K562 (cell line): Measurements from ENCODE around the gene PLCL2. TPM values are rescaled to one million over a fixed set of nuclear protein-coding genes. Genes with fewer than 3 reads are reported as not detected.

ENCODE experiments used
- ATAC-seq: fragments of 200-7000 bp; cut with Tn5 transposase; 3 replicates; pipeline ENCODE4 v1.9.1; 2020; ENCODE audit warnings: moderate library complexity
- BruUV-seq: library from RNA; stranded (reverse); fragments of 400-500 nt; replicated peaks from 2 replicates; lab custom pipeline; 2021; lab: Mats Ljungman, UMichigan
- CTCF ChIA-PET: fragments of 300-600 bp; formaldehyde crosslinking; extraction: SDS; loops from one replicate; lab custom pipeline; 2021; ENCODE audit warnings: low intra/inter-chr PET ratio; lab: Yijun Ruan, JAX
- POLR2A ChIA-PET: fragments of 300-600, 350-650 bp; sonication (Branson Sonifier 250); formaldehyde crosslinking; extraction: SDS; loops from one replicate; lab custom pipeline; 2021; ENCODE audit warnings: antibody characterized with exemption, inconsistent platforms; lab: Yijun Ruan, JAX
- DNase-seq, 4 experiments: peaks; one replicate each; pipeline versions ENCODE4 v3.0.0 to v3.0.0-alpha.2; 2011 to 2018; ENCODE audit warnings: low spot score in 3 of 4, mixed read lengths in 3 of 4; ENCODE audit errors: extremely low read depth in 1 of 4
- FAIRE-seq: peaks from 2 replicates; lab custom pipeline; 2011; peaks lifted over from hg19 to GRCh38; lab: Jason Lieb, UNC
- H2AFZ ChIP-seq: 2 replicates; pipeline ENCODE4 v1.6.0; 2011; ENCODE audit warnings: low read depth, low read length, control low read depth, inconsistent platforms
- H3K27ac ChIP-seq: fragments of 200-600 bp; 3 replicates; pipeline ENCODE4 v1.8.0; 2011; ENCODE audit warnings: low read depth, mild to moderate bottlenecking, control low read depth, inconsistent platforms, low read length, moderate library complexity, mixed read lengths; ENCODE audit errors: extremely low read depth
- H3K27me3 ChIP-seq, 2 experiments: fragments of 300-600 bp in 1 of 2; 2 replicates in 1 of 2; 3 replicates in 1 of 2; pipeline versions ENCODE4 v1.6.0 to v1.8.0; 2011; ENCODE audit warnings: inconsistent platforms in 2 of 2, low read length in 2 of 2, mild to moderate bottlenecking in 1 of 2, mixed read lengths in 1 of 2, moderate library complexity in 1 of 2; ENCODE audit not compliant: control insufficient read depth in 2 of 2, insufficient read depth in 2 of 2
- H3K36me3 ChIP-seq: fragments of 300-600 bp; 3 replicates; pipeline ENCODE4 v1.8.0; 2011; ENCODE audit warnings: mild to moderate bottlenecking, low read length, inconsistent platforms; ENCODE audit not compliant: control insufficient read depth, insufficient read depth
- H3K4me1 ChIP-seq, 2 experiments: fragments of 200-600 bp in 1 of 2; replicated peaks in 1 of 2; 2 replicates in 1 of 2; 3 replicates in 1 of 2; pipeline versions ENCODE4 v1.5.1 to v1.8.0; 2011; ENCODE audit warnings: inconsistent platforms in 2 of 2, low read length in 2 of 2, mild to moderate bottlenecking in 1 of 2, mixed read lengths in 1 of 2, moderate library complexity in 1 of 2; ENCODE audit not compliant: control insufficient read depth in 2 of 2, insufficient read depth in 2 of 2
- H3K4me2 ChIP-seq: 2 replicates; pipeline ENCODE4 v1.6.1; 2011; ENCODE audit warnings: low read length, control low read depth, inconsistent platforms, mixed read lengths; ENCODE audit not compliant: insufficient read depth
- H3K4me3 ChIP-seq: fragments of 200-600 bp; sonication (generic), shearing (Covaris generic); 2 replicates; pipeline ENCODE4 v1.5.1; 2016; ENCODE audit warnings: control low read depth, inconsistent platforms
- H3K79me2 ChIP-seq: fragments of 200-600 bp; 3 replicates; pipeline ENCODE4 v1.8.0; 2011; ENCODE audit warnings: low read length, inconsistent platforms; ENCODE audit not compliant: control insufficient read depth, insufficient read depth
- H3K9ac ChIP-seq, 2 experiments: 2 replicates each; pipeline versions ENCODE4 v1.6.0 to v1.6.1; 2011; ENCODE audit warnings: low read depth in 2 of 2, low read length in 2 of 2, control low read depth in 1 of 2, inconsistent platforms in 1 of 2, mild to moderate bottlenecking in 1 of 2, mixed read lengths in 1 of 2; ENCODE audit not compliant: insufficient read depth in 1 of 2
- H3K9me1 ChIP-seq: one replicate; pipeline ENCODE4 v1.6.0; 2011; ENCODE audit warnings: inconsistent platforms, mild to moderate bottlenecking, low read length, moderate library complexity; ENCODE audit not compliant: control insufficient read depth, insufficient read depth
- H3K9me3 ChIP-seq: replicated peaks from 2 replicates; pipeline ENCODE4 v1.5.1; 2011; ENCODE audit warnings: low read depth, low read length, inconsistent platforms; ENCODE audit not compliant: control insufficient read depth, insufficient read depth
- H4K20me1 ChIP-seq: replicated peaks from 2 replicates; pipeline ENCODE4 v1.6.1; 2011; ENCODE audit warnings: low read length, inconsistent platforms, mixed read lengths; ENCODE audit not compliant: control insufficient read depth, insufficient read depth
- ELK3 ChIP-seq: fragments of 450-650 bp; formaldehyde crosslinking; IDR thresholded peaks from 2 replicates; pipeline ENCODE4 v1.4.0; 2020; ENCODE audit warnings: mild to moderate bottlenecking
- FUS ChIP-seq: fragments of 200-400 bp; formaldehyde crosslinking; optimal IDR thresholded peaks from 2 replicates; pipeline ENCODE3; 2017; ENCODE audit warnings: low read depth, low read length
- HDGF ChIP-seq: fragments of 450-650 bp; IDR thresholded peaks from 2 replicates; pipeline ENCODE4 v1.6.1; 2016
- KAT8 ChIP-seq: fragments of 450-650 bp; IDR thresholded peaks from 2 replicates; pipeline ENCODE4 v1.6.1; 2016; ENCODE audit warnings: low read depth, mild to moderate bottlenecking
- TFAM ChIP-seq: fragments of 250-450 bp; sonication (Bioruptor Pico); conservative IDR thresholded peaks from 2 replicates; pipeline ENCODE4 v1.5.0; 2021; ENCODE audit warnings: mild to moderate bottlenecking, moderate library complexity
- ZBTB17 ChIP-seq: fragments of 450-650 bp; formaldehyde crosslinking; IDR thresholded peaks from 2 replicates; pipeline ENCODE4 v1.4.0; 2020; ENCODE audit warnings: mild to moderate bottlenecking
- ZBTB40 ChIP-seq, 2 experiments: fragments of 450-650 bp in 1 of 2; sonication (generic) in 1 of 2; formaldehyde crosslinking in 1 of 2; IDR thresholded peaks; 2 replicates each; pipeline versions ENCODE4 v1.7.1 to v1.9.0; 2016 to 2022; ENCODE audit warnings: inconsistent platforms in 1 of 2, mild to moderate bottlenecking in 1 of 2, missing genetic modification reagents in 1 of 2
- ZBTB49 ChIP-seq: sonication (generic); formaldehyde crosslinking; IDR thresholded peaks from 2 replicates; pipeline ENCODE4 v1.8.0; 2022; ENCODE audit warnings: missing genetic modification reagents, mild to moderate bottlenecking, borderline replicate concordance
- ZNF263 ChIP-seq: sonication (generic); formaldehyde crosslinking; IDR thresholded peaks from 2 replicates; pipeline ENCODE4 v1.8.0; 2022; ENCODE audit warnings: mild to moderate bottlenecking, missing genetic modification reagents, borderline replicate concordance
- ZNF311 ChIP-seq: fragments of 250-450 bp; sonication (Bioruptor Pico); IDR thresholded peaks from 2 replicates; pipeline ENCODE4 v1.4.0; 2020; ENCODE audit warnings: mild to moderate bottlenecking, moderate library complexity
- ZNF431 ChIP-seq: sonication (generic); formaldehyde crosslinking; IDR thresholded peaks from 2 replicates; pipeline ENCODE4 v1.8.0; 2022; ENCODE audit warnings: mild to moderate bottlenecking, missing genetic modification reagents
- WGBS: fragments of 100-300 bp; shearing (Covaris generic); methylation state at CpG from one replicate; pipeline ENCODE4 v1.1.6; 2016; ENCODE audit warnings: low coverage, mixed read lengths; ENCODE audit not compliant: insufficient coverage; ENCODE audit errors: missing lambda C conversion rate; 5-methylcytosine and 5-hydroxymethylcytosine counted together
- in situ Hi-C: fragments of 300-500 bp; cut with MboI; formaldehyde crosslinking; loops from 4 replicates; pipeline ENCODE4 v1.15.0; 2018; ENCODE audit warnings: inconsistent platforms, mixed read lengths
- intact Hi-C: fragments of 100-400 bp; cut with micrococcal nuclease; formaldehyde crosslinking; loops from 2 replicates; pipeline ENCODE4 v1.14.2; 2022
- polyA plus RNA-seq, 8 experiments: library from polyadenylated mRNA; depleted of rRNA in 4 of 8; stranded (reverse) in 5 of 8; unstranded in 3 of 8; fragments of >200 nt; fragmentation: Nextera tagmentation in 2 of 8; fragmentation: Illumina TruSeq in 1 of 8; extraction: Ambion mirVana in 2 of 8; extraction: Trizol in 1 of 8; gene quantifications; 2 replicates each; pipeline versions ENCODE4 v1.2.1 to v1.2.3, GENCODE V29; 2011 to 2014; ENCODE audit warnings: inconsistent platforms in 1 of 8, missing spikeins in 1 of 8
- total RNA-seq, 7 experiments: library from RNA; depleted of rRNA in 6 of 7; stranded (reverse); fragments of >200 nt in 6 of 7; fragmentation: Illumina TruSeq in 2 of 7; extraction: Trizol in 2 of 7; gene quantifications; 2 replicates each; pipeline versions ENCODE4 v1.2.1 to v1.2.3, GENCODE V29; 2011 to 2021; ENCODE audit warnings: low replicate concordance in 1 of 7

Gene PLCL2
- total and polyA plus RNA-seq, 9 of the 15 experiments (the other 6 are each of a cell fraction or from before 2014, with no cell fraction given): 0.03 to 0.18 (median 0.11) TPM; not detected in 2

GRCh38 chr3:16913264-16913580, 28.5 kb downstream of the PLCL2 start:
- 0% methylated on average over 2 of the region's 2 CpGs for WGBS
- intact Hi-C loops (no loop called here), in situ Hi-C loops (loop anchor here (25.0 kb wide), 1 partner anchor 499 kb away; no protein-coding TSS in a partner anchor)
- no peak overlapping the region for H3K4me2 ChIP-seq
- H3K27ac ChIP-seq: no peak overlapping the region
- no peaks in the 10 kb centered on the region for H3K9me3 ChIP-seq
- no peak overlapping the region for H2AFZ ChIP-seq
- DNase-seq: no peak
- FAIRE-seq: no peak
- no peak for ATAC-seq
- no peak overlapping the region for H3K4me3 ChIP-seq
- H4K20me1 ChIP-seq: no peaks in the 10 kb centered on the region
- H3K9ac ChIP-seq: no peak overlapping the region
- no peaks in the 10 kb centered on the region for H3K79me2 ChIP-seq
- H3K9me1 ChIP-seq: no peaks in the 10 kb centered on the region
- ChIA-PET CTCF (no interaction called here), POLR2A (no interaction called here)
- no peaks in the 10 kb centered on the region; a peak in 1 of 5 replicates for H3K27me3 ChIP-seq
- H3K4me1 ChIP-seq: peaks cover 0 to 3% of the 10 kb centered on the region in 2 experiments; a peak in 3 of 5 replicates
- no peaks in the 10 kb centered on the region for H3K36me3 ChIP-seq
- BruUV-seq: no TSS peak
- TF ChIP-seq ELK3 (CRISPR knock-in tag) (no peak), ZNF431 (CRISPR knock-in tag) (no peak), ZNF311 (no peak), ZBTB17 (CRISPR knock-in tag) (no peak), ZBTB49 (CRISPR knock-in tag) (no peak), ZBTB40 (IDR thresholded peaks at IDR 0.05) (no peak), ZBTB40 (CRISPR knock-in tag; IDR thresholded peaks at IDR 0.05) (no peak), TFAM (no peak), HDGF (no peak), FUS (no peak), ZNF263 (CRISPR knock-in tag) (no peak), KAT8 (no peak)
